GM23338 (cell line): ENCODE measurements around the gene UCN. TPM values are rescaled to one million over a fixed set of nuclear protein-coding genes. Genes with fewer than 3 reads are reported as not detected.

ENCODE experiments used
- ATAC-seq: fragments of 200-7000 bp; cut with Tn5 transposase; 3 replicates; pipeline ENCODE4 v1.9.1; 2020
- DNase-seq: peaks from one replicate; pipeline ENCODE4 v3.0.0-alpha.2; 2015; ENCODE audit warnings: low spot score
- H2AFZ ChIP-seq: fragments of 200-600 bp; sonication (generic); 2 replicates; pipeline ENCODE4 v1.8.0; 2016; ENCODE audit warnings: antibody characterized with exemption, mild to moderate bottlenecking, moderate library complexity
- H3F3A ChIP-seq: fragments of 200-600 bp; sonication (generic); replicated peaks from 2 replicates; pipeline ENCODE4 v1.8.0; 2017; ENCODE audit warnings: antibody characterized with exemption, mixed run types, low read depth
- H3K27ac ChIP-seq: fragments of 200-600 bp; sonication (generic); 2 replicates; pipeline ENCODE4 v1.6.1; 2016; ENCODE audit warnings: low read depth
- H3K27me3 ChIP-seq: fragments of 200-600 bp; sonication (generic); 2 replicates; pipeline ENCODE4 v1.8.0; 2016; ENCODE audit warnings: mild to moderate bottlenecking, mixed run types, moderate library complexity; ENCODE audit not compliant: insufficient read depth
- H3K36me3 ChIP-seq: fragments of 200-600 bp; sonication (generic); 2 replicates; pipeline ENCODE4 v1.8.0; 2016; ENCODE audit warnings: mild to moderate bottlenecking; ENCODE audit not compliant: insufficient read depth
- H3K4me1 ChIP-seq: fragments of 200-600 bp; sonication (generic); 2 replicates; pipeline ENCODE4 v1.8.0; 2016; ENCODE audit warnings: mild to moderate bottlenecking, moderate library complexity; ENCODE audit not compliant: insufficient read depth
- H3K4me2 ChIP-seq: fragments of 200-600 bp; sonication (generic); 2 replicates; pipeline ENCODE4 v1.7.1; 2017; ENCODE audit warnings: mixed run types
- H3K4me3 ChIP-seq: fragments of 200-600 bp; sonication (generic); 2 replicates; pipeline ENCODE4 v1.6.1; 2016; ENCODE audit warnings: mixed run types
- H3K79me2 ChIP-seq: fragments of 200-600 bp; sonication (generic); replicated peaks from 2 replicates; pipeline ENCODE4 v1.8.0; 2017; ENCODE audit warnings: mild to moderate bottlenecking; ENCODE audit not compliant: insufficient read depth
- H3K9me2 ChIP-seq: fragments of 200-600 bp; sonication (generic); 2 replicates; pipeline ENCODE4 v1.8.0; 2017; ENCODE audit not compliant: insufficient read depth
- H4K20me1 ChIP-seq: fragments of 200-600 bp; sonication (generic); replicated peaks from 2 replicates; pipeline ENCODE4 v1.8.0; 2017; ENCODE audit warnings: mild to moderate bottlenecking; ENCODE audit not compliant: insufficient read depth
- H3K27ac Mint-ChIP-seq: 2 replicates; pipeline ENCODE4 v1.8.0; 2020; ENCODE audit warnings: inconsistent platforms, mild to moderate bottlenecking, moderate library complexity, mixed read lengths
- H3K27me3 Mint-ChIP-seq: 3 replicates; pipeline ENCODE4 v1.8.0; 2022; ENCODE audit warnings: low read depth, mild to moderate bottlenecking, moderate library complexity, mixed read lengths, inconsistent platforms; ENCODE audit not compliant: insufficient read depth, poor library complexity
- H3K36me3 Mint-ChIP-seq: 3 replicates; pipeline ENCODE4 v1.8.0; 2021; ENCODE audit warnings: low read depth, mild to moderate bottlenecking, inconsistent platforms, moderate library complexity, mixed read lengths
- H3K4me1 Mint-ChIP-seq: 3 replicates; pipeline ENCODE4 v1.8.0; 2020; ENCODE audit warnings: mild to moderate bottlenecking, inconsistent platforms, mixed read lengths
- H3K4me3 Mint-ChIP-seq: 3 replicates; pipeline ENCODE4 v1.8.0; 2021; ENCODE audit warnings: moderate library complexity, mild to moderate bottlenecking, inconsistent platforms, mixed read lengths
- H3K9me3 Mint-ChIP-seq: 3 replicates; pipeline ENCODE4 v1.8.0; 2020; ENCODE audit warnings: moderate library complexity, mild to moderate bottlenecking, inconsistent platforms, mixed read lengths
- CTCF ChIP-seq, 2 experiments: fragments of 200-600 bp in 1 of 2; sonication (generic) in 1 of 2; conservative IDR thresholded peaks; 2 replicates each; pipeline versions ENCODE4 v1.5.1 to v1.6.1; 2016 to 2017; ENCODE audit warnings: antibody characterized with exemption in 2 of 2, low read depth in 2 of 2, mild to moderate bottlenecking in 2 of 2, moderate library complexity in 1 of 2
- ETS1 ChIP-seq: IDR thresholded peaks from 2 replicates; pipeline ENCODE4 v1.6.1; 2016; ENCODE audit warnings: antibody characterized with exemption
- STAT1 ChIP-seq: IDR thresholded peaks from one replicate; pipeline ENCODE4 v1.6.1; 2016; ENCODE audit warnings: antibody characterized with exemption; ENCODE audit not compliant: unreplicated experiment
- ZNF462 ChIP-seq: fragments of 250-450 bp; sonication (Bioruptor Pico); IDR thresholded peaks from 2 replicates; pipeline ENCODE4 v1.5.0; 2020; ENCODE audit warnings: mild to moderate bottlenecking, moderate library complexity
- polyA plus RNA-seq: library from polyadenylated mRNA; unstranded; fragments of >200 nt; fragmentation: Nextera tagmentation; extraction: Ambion mirVana; gene quantifications from 2 replicates; pipeline ENCODE4 v1.2.1, GENCODE V29; 2016
- total RNA-seq: library from RNA; depleted of rRNA; stranded (reverse); fragments of >200 nt; shearing (Covaris generic); gene quantifications from 2 replicates; pipeline ENCODE4 v1.2.3, GENCODE V29; 2014

Gene UCN
- total and polyA plus RNA-seq, 2 experiments from 2014 or later: 0.59 to 0.99 TPM

GRCh38 chr2:27284996-27285395 lies 23.2 kb downstream of the UCN start:
- ATAC-seq (no peak), DNase-seq (no peak)
- Histone ChIP-seq H4K20me1 (no peaks in the 10 kb centered on the region), H3K36me3 (no peaks in the 10 kb centered on the region), H3K79me2 (no peaks in the 10 kb centered on the region), H3K4me3 (no peak overlapping the region), H3K27me3 (no peaks in the 10 kb centered on the region), H3K27ac (no peak overlapping the region), H2AFZ (no peak overlapping the region), H3F3A (peaks cover 13% of the 10 kb centered on the region), H3K9me2 (peaks cover 4% of the 10 kb centered on the region; the same call in 1 of the 2 replicates), H3K4me1 (peaks cover 27% of the 10 kb centered on the region), H3K4me2 (no peak overlapping the region)
- Mint-ChIP-seq H3K36me3 (no peaks in the 10 kb centered on the region), H3K4me1 (peaks cover 44% of the 10 kb centered on the region), H3K9me3 (no peaks in the 10 kb centered on the region), H3K27me3 (peaks cover 17% of the 10 kb centered on the region), H3K4me3 (no peak overlapping the region), H3K27ac (no peak overlapping the region)
- no peak for TF ChIP-seq ZNF462 (CRISPR knock-in tag)
- TF ChIP-seq STAT1: no peak
- TF ChIP-seq ETS1: no peak
- TF ChIP-seq CTCF (conservative IDR thresholded peaks at IDR 0.05; ENCODE audit: low read depth in 2 of 2): no peak
